Psoas muscle (tissue), 8 donors: Measurements from ENCODE around the gene LGR5. TPM values are rescaled to one million over a fixed set of nuclear protein-coding genes. Genes with fewer than 3 reads are reported as not detected.

Experiments
- ATAC-seq, 4 donors: fragments of 200-7000 bp; cut with Tn5 transposase; one replicate each; pipeline ENCODE4 v1.9.1; 2020; ENCODE audit warnings: moderate library complexity in 3 of 4, mild to moderate bottlenecking in 2 of 4
- DNase-seq, 2 donors: peaks; one replicate each; pipeline ENCODE4 v3.0.0-alpha.2; 2020
- H3K27ac ChIP-seq: fragments of 200-600 bp; one replicate; pipeline ENCODE4 v1.8.0; 2022
- H3K27me3 ChIP-seq, 3 donors: fragments of 200-600 bp in 1 of 3; one replicate each; pipeline versions ENCODE4 v1.6.1 to v1.8.0; 2013 to 2022; ENCODE audit warnings: low read length in 2 of 3, mild to moderate bottlenecking in 2 of 3, moderate library complexity in 1 of 3; ENCODE audit not compliant: insufficient read depth in 3 of 3
- H3K36me3 ChIP-seq, 2 donors: fragments of 200-600 bp in 1 of 2; one replicate each; pipeline versions ENCODE4 v1.6.1 to v1.8.0; 2013 to 2022; ENCODE audit warnings: low read depth in 1 of 2, mild to moderate bottlenecking in 1 of 2, moderate library complexity in 1 of 2; ENCODE audit not compliant: insufficient read depth in 1 of 2
- H3K4me1 ChIP-seq: fragments of 200-600 bp; one replicate; pipeline ENCODE4 v1.8.0; 2022
- H3K4me3 ChIP-seq: fragments of 200-600 bp; one replicate; pipeline ENCODE4 v1.8.0; 2022; ENCODE audit warnings: mild to moderate bottlenecking
- H3K9me3 ChIP-seq: fragments of 200-600 bp; one replicate; pipeline ENCODE4 v1.8.0; 2022
- CTCF ChIP-seq: fragments of 200-600 bp; IDR thresholded peaks from one replicate; pipeline ENCODE4 v1.8.0; 2022; ENCODE audit warnings: antibody characterized with exemption
- WGBS, 3 donors: extraction: QIAGEN DNeasy Blood & Tissue Kit; methylation state at CpG; one replicate each; pipeline versions ENCODE4 v1.1.6 to v1.1.7; 2013; 5-methylcytosine and 5-hydroxymethylcytosine counted together
- intact Hi-C, 2 donors: fragments of 100-400 bp; cut with DNase I; formaldehyde crosslinking; loops; one replicate each; pipeline versions ENCODE4 v1.11.0 to v1.14.2; 2022
- polyA plus RNA-seq, 3 donors: library from polyadenylated mRNA; stranded (reverse); fragments of 200-250 nt; gene quantifications; one replicate each; pipeline ENCODE4 v1.2.3, GENCODE V29; 2013
- total RNA-seq, 4 donors: library from RNA; stranded (reverse); fragmentation: NEBNext Ultra II Directional in 2 of 4; extraction: Animal tissue kit (Norgen Biotek cat#: 25700) in 2 of 4; gene quantifications; one replicate each; pipeline versions ENCODE4 v1.2.1 to v1.2.4, GENCODE V29; 2021 to 2023
- donor health status: healthy with polysubstance abuse.
- donor health status: DM: no; HTN: no; CAD: no; lungs with moderate emphysema.
- donor health status: Bipolar disorder and iron deficiency.
- donor health status: healthy.
- donor health status: DM: yes; HTN: yes; CAD: no.
- donor health status: DM: no; HTN: no; CAD: no.
- donor health status: DM: no; HTN: no; CAD: no.
- donor health status: DM: yes; HTN: yes; CAD: no.

Gene LGR5
- total and polyA plus RNA-seq, 7 donors: 0.04 to 19.5 (median 4.9) TPM

- ATAC-seq: no peak
- intact Hi-C loops: no loop called here
- no peak for TF ChIP-seq CTCF
- Histone ChIP-seq H3K9me3 (no peaks in the 10 kb centered on the region), H3K36me3 (no peaks in the 10 kb centered on the region), H3K4me1 (no peaks in the 10 kb centered on the region), H3K27me3 (no peaks in the 10 kb centered on the region), H3K4me3 (no peak overlapping the region), H3K27ac (no peak overlapping the region)
- DNase-seq: no peak
These were observed 159.6 kb downstream of the LGR5 start for GRCh38 chr12:71599210-71599609.

- H3K27ac ChIP-seq: no peak overlapping the region
- ATAC-seq: no peak
- no peaks in the 10 kb centered on the region for H3K9me3 ChIP-seq
- H3K27me3 ChIP-seq: no peaks in the 10 kb centered on the region
- H3K4me1 ChIP-seq: no peaks in the 10 kb centered on the region
- intact Hi-C loops: no loop called here
- no peak for DNase-seq
- TF ChIP-seq CTCF: no peak
- H3K36me3 ChIP-seq: peaks cover 0 to 16% of the 10 kb centered on the region in 2 donors
- H3K4me3 ChIP-seq: no peak overlapping the region
These were observed 161.9 kb downstream of the LGR5 start for GRCh38 chr12:71601546-71601945.

GRCh38 chr12:71602761-71603577, 163.4 kb downstream of the LGR5 start:
- no peak overlapping the region for H3K4me3 ChIP-seq
- no peaks in the 10 kb centered on the region for H3K4me1 ChIP-seq
- peaks cover 0 to 30% of the 10 kb centered on the region in 2 donors for H3K36me3 ChIP-seq
- 50 to 76% (median 55%) methylated on average over 10 of the region's 10 CpGs for WGBS, 3 donors
- H3K27ac ChIP-seq: no peak overlapping the region
- DNase-seq: no peak
- TF ChIP-seq CTCF: no peak
- peak; percentile 36 to 65 (median 54) for ATAC-seq
- no peaks in the 10 kb centered on the region for H3K27me3 ChIP-seq
- intact Hi-C loops: no loop called here
- no peaks in the 10 kb centered on the region for H3K9me3 ChIP-seq

GRCh38 chr12:71605039-71605438, 165.4 kb downstream of the LGR5 start:
- WGBS, 3 donors: 53 to 66% (median 63%) methylated on average over 3 of the region's 3 CpGs
- DNase-seq (no peak), ATAC-seq (no peak)
- Histone ChIP-seq H3K9me3 (no peaks in the 10 kb centered on the region), H3K4me3 (no peak overlapping the region), H3K27me3 (no peaks in the 10 kb centered on the region), H3K4me1 (no peaks in the 10 kb centered on the region), H3K36me3 (peaks cover 1 to 51% of the 10 kb centered on the region in 2 donors), H3K27ac (no peak overlapping the region)
- TF ChIP-seq CTCF: no peak
- intact Hi-C loops: no loop called here
